ENCODE measurements around the gene OSBPL6.
"Not testable (repeated sequence)": the region's sequence is repeated elsewhere in the genome, so short reads cannot be mapped to it uniquely, and the experiment has no call there.

The OSBPL6 gene

DNA sequence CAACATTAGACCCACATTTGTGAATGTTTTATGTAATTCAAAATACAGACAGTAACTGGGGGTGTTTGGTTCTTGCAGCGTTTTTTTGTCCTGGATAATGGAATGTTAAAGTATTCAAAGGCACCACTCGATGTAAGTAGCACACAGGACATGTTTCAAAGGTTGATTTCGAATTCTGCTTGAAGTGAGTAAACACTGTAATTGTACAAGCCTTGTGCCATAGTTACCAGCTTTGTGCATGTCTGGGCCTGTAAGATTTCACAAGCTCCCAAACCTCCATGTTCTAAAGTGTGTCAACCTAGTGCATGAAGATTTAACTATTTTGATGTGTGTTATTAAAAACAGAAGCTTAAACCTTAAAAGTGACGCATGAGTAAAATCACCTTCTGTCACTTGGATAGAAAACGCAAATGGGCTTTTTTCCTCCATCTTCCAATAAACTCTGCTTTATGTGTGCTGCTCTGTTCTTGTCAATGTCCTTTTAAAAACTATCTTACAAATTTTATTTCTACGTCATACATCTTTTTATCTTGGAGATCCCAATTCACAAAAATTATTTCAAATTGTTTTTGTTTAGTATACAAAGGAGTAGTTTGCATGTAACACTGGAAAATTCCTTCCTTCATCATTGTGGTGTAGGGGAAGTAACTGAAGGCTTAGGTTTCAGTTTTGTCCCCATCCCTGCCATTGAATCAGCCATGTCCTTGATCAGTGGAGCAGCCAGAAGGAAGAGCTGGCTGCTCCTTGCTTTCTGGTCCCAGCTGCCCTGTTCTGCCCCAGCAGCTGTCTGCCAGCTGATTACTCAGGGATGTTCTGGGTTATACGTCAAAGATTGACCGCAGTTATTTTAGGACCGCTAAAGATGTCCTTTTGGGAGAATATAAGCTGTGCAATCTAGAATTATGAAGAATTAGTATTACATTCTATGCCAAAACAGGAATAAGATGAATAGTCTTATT lies 137.4 kb downstream of the OSBPL6 start:
- in situ Hi-C loops (cut with MboI; ENCODE audit: low sequenced_read_pairs) = no loop called here

DNA sequence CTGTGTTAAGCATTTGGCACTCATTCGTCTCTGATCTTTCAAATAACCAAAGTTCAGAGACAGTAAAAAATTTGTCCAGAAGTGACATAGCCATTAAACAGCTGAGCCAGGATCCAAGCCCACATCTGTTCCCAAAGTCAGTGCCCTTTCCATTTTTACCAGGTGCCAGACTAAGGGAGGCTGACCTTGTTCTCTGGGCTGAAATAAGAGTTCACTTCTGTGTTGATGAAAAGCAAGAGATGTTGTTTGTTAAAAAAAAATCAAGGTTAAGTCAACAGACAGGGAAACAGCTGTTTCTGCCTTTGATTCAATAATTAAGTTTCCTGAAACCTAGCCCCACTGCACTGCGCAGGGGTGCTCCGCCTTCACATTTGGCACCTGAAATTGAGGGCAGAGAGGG lies 139.5 kb downstream of the OSBPL6 start:
- in situ Hi-C loops (cut with MboI; ENCODE audit: low sequenced_read_pairs) = no loop called here

DNA sequence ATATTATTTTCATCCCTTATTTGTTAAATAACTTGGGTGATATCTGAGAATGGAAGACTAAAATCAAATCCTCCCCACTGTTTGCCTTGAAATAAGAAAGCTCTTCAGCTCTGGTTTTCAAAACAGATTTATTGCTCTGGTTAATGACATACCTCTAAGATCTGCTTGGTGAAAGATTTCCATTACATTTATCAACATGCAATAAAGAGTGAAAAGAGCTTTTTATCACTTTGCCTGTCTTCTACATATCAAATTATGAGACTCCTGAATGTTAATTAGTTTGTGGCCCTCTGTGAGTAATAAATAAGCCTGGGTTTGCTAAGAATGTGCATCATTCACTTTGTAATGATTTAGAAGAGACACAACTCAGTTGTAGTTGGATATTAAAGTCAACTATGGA lies 140.9 kb downstream of the OSBPL6 start:
- in situ Hi-C loops (cut with MboI; ENCODE audit: low sequenced_read_pairs) = no loop called here

DNA sequence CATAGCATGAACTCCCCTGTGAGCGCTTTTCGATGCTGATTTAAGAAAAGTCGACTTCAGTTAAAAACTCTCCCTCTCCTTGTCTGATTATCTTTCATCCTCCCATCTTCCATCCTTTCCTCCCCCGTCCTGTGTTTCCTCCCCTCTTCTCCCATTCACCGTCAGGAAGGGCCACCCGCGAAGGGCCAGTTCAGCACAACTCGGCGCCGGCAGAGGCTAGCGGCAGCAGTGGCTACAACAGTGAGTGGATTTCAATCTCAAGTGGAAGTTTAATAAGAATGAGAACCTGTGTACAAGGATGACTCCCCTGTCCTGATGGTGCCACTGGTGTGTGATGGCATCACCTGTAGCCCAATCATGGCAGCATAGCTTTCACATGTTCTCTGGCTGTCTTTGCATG lies 149.8 kb downstream of the OSBPL6 start:
- in situ Hi-C loops (cut with MboI; ENCODE audit: low sequenced_read_pairs) = no loop called here

DNA sequence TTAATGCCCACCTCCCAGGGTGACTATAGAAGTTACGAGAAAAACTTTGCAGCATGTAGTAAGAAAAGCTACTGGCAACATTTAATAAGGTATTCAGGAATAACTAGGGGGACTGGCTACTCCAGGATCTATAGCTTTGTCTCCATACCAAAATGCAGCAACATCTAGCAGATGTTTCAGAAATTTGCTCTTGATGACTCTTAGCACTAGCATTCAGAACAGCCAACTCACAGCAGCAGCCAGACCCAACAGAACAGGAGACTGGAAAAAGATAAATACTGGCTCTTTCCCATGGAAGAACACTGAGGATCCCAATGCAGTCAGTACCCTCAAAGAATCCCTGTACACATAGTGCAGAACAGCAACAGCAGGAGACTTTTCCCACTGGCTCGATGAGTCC lies 151.6 kb downstream of the OSBPL6 start:
- in situ Hi-C loops (cut with MboI; ENCODE audit: low sequenced_read_pairs) = no loop called here

DNA sequence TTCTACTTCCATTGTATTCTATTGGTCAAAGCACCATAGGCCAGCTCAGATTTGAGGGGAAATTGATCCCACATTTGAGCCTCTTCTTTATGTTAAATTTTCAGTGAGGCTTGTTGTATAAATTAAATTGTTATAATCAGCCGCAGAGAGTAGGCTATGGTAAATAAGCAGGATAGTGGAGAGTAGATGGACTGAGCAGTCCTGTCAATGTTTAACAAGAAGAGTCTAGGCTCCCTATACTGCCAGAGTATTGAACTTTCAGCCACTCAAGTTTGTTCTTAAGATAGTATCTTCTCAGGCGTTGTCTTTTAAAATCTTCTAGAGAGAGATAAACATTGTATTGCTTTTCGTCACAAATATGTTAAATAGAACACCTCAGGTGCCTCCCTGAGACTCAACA lies 155.7 kb downstream of the OSBPL6 start:
- in situ Hi-C loops (cut with MboI; ENCODE audit: low sequenced_read_pairs) = no loop called here

DNA sequence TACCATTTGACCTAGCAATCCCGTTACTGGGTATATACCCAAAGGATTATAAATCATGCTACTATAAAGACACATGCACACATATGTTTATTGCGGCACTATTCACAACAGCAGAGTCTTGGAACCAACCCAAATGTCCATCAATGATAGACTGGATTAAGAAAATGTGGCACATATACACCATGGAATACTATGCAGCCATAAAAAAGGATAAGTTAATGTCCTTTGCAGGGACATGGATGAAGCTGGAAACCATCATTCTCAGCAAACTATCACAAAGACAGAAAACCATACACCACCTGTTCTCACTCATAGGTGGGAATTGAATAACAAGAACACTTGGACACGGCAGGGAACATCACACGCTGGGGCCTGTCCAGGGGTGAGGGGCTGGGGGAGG lies 163.4 kb downstream of the OSBPL6 start:
- in situ Hi-C loops (cut with MboI; ENCODE audit: low sequenced_read_pairs) = not testable (repeated sequence)

DNA sequence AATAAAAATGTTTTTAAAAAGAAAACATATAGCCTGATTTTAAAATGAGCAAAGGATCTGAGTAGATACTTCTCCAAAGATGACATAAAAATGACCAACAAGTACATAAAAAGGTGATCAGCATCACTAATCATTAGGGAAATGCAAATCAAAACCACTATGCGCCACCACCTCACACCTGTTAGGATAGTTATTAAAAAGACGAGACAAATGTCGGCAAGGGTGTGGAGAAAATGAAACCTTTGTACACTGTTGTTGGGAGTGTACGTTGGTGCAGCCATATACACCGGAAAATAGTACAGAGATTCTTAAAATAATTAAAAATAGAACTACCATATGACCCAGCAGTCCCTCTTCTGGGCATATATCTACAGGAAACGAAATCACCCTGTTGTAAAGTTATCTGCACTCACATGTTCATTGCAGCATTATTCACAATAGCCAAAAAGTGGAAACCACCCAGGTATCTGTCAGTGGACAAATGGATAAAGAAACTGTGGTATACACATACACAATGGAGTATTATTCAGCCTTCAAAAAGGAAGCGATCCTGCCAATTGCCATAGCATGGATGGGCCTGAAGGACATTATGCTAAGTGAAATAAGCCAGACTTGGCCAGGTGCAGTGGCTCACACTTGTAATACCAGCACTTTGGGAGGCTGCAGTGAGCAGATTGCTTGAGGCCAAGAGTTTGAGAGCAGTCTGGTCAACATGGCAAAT lies 165.0 kb downstream of the OSBPL6 start:
- in situ Hi-C loops (cut with MboI; ENCODE audit: low sequenced_read_pairs) = no loop called here

DNA sequence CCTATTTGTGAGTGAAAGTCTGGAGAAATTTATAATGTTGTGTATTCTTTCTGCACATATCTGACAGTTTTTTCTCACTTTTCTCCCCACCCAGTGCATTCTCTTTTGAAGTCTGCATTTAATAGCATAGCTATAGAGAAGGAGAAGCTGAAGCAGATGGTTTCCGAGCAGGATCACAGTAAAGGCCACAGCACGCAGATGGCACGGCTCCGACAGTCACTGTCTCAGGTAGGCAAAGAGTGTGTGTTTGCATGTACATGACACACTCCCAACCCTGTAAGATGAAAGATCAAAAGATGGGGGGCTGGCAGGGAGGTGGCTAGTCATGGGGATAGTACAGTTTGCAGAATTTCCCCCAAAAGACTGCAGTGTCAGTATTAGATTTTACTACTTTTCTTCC lies 167.3 kb downstream of the OSBPL6 start:
- in situ Hi-C loops (cut with MboI; ENCODE audit: low sequenced_read_pairs) = no loop called here

DNA sequence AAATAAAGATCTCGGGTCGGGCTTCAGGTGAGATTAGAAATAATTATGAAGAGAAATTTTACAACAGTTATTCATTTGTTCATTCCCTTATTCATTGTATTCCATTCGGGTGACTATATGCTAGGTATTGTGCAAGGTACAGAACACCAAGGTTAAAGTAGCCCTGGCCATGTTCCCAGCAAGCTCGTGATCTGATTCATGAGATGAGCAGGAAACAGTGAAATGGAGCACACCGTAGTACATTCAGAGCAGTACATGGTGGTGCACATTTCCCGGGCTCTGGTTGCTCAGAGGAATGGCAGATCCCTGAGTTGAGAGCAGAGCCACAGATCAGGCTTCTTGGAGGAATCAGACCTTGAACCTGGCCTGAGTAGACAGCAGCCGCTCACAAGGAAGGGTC lies 168.9 kb downstream of the OSBPL6 start:
- in situ Hi-C loops (cut with MboI; ENCODE audit: low sequenced_read_pairs) = no loop called here

DNA sequence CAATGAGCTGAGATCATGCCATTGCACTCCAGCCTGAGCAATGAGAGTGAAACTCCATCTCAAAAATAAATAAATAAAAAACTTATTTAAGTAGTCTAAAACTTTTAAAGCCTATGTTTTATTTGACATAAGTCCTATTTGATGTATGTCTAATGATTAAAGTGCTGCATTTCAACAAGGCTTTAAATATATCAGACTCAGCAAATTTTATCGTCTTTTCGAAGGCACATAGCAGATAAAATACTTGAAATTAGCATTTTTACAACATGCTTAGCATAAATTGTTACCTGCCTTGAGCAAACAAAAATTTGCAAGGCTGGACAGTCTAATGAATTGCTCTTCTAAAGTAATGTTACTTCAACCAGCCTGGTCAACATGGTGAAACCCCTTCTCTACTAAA lies 170.8 kb downstream of the OSBPL6 start:
- in situ Hi-C loops (cut with MboI; ENCODE audit: low sequenced_read_pairs) = no loop called here

DNA sequence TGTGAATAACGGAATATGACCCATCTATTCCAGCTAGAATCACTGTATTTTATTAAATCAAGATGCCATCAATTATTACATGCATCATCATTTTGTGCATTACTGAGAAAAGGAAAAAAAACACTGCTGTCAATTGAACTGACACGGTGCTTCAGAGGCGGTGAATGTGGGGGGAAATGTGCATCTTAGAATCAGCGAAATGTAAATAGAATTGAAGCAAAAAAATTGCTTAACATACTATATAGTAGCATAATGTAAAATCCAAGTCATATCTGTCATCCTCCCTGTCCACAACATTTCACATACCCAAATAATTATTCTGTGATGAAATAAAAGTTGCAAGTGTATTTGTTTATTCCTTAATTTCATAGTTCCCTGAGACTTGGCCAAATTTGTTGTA lies 172.1 kb downstream of the OSBPL6 start:
- in situ Hi-C loops (cut with MboI; ENCODE audit: low sequenced_read_pairs) = no loop called here

DNA sequence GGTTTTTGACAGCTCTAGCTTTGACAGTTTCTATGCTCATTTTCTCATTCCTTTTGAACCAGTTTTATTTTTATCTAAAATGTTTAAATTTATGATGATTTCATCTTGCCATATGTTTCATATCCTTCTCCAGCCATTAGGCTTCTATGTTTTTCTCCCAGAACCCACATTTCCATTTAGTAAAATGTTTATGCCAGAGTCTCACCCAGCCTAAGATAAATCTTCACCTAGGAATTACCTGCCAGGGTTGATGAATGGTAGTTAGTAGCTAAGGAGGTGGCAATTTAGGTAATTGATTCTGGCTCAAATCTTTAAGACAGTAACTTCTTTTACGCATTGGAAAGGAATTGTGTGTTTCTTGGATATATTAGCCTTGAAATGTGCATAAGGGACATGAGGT lies 173.0 kb downstream of the OSBPL6 start:
- in situ Hi-C loops (cut with MboI; ENCODE audit: low sequenced_read_pairs) = no loop called here

DNA sequence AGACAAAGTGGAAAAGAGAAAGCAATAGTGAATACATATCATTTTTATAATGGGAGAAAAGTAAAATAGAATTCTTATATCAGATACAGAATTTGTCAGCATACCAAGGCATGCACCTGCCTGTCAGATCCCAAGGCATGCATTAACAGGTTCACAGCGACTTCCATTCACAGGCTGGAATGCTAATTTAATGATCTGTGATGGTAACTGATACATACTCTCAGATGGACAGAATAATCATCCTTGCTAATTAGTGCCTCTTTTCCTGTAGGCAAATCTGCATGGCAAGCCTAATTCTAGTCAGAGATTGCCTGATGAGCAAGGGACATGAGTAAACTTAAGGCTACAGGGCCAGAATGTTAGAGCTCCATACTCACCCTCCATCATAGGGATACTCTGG lies 180.6 kb downstream of the OSBPL6 start:
- in situ Hi-C loops (cut with MboI; ENCODE audit: low sequenced_read_pairs) = no loop called here

DNA sequence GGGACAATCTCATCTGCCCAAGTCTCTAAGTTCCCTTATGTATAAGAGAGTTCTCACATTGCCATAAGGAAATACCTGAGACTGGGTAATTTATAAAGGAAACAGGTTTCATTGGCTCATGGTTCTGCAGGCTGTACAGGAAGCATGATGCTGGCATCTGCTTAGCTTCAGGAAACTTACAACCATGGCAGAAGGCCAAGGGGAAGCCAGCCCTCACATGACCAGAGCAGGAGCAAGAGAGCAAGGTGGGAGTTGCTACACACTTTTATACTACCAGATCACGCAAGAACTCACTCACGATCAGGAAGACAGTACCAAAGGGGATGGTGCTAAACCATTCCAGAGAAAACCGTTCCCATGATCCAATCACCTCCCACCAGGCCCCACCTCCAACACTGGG lies 182.7 kb downstream of the OSBPL6 start:
- in situ Hi-C loops (cut with MboI; ENCODE audit: low sequenced_read_pairs) = no loop called here

DNA sequence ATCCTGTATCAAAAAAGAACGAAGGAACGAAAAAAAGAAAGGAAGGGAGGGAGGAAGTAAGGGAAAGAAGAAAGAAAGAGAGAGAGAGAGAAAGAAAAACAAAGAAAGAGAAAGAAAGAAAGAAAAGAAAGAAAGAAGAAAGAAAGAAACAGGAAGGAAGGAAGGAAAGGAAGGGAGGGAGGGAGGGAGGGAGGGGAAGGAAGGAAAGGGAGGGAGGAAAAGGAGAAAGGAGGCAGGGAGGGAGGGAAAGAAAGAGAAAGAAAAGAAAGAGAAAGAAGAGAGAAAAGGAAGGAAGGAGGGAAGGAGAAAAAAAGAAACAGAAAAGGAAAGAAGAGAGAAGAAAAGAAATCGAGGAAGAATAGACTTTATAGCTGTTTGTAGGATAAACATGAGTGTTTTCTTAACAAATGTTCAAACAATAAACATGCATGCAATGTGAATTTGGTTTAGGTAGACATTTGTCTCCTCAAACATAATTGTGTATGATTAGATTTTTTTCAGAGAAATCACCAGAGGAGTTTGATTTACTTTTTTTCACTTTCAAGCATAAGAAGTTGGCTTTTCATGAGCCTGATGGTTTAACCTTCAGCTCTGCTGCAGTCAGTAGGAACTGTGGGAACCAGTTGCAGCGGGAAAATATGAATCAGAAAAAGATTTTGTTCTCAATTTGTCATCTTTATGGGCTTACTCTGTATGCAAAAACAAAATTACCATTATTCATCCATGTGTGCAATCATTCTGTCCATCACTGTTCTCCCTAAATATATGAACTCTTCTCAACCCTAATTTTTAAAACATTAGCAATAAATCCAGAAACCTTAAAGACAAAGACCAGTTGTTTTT lies 185.1 kb downstream of the OSBPL6 start:
- in situ Hi-C loops (cut with MboI; ENCODE audit: low sequenced_read_pairs) = no loop called here

DNA sequence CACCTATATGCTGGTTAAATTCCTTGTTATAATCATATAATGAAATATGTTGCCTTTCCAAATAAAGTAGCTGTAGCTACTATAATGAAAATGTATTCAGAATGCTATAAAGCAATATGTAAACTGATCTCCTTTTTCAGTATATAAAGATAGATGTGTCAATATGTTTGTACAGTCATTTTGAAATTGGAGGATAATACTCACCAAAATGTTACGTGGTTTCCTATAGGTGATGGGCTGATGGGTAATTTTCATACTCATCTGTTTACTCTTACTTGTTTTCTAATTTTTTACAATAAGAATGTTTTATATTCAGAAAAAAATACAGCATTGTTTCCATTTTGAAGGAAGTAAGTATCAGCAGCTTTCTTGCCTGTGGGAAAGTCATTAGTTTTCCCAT lies 186.5 kb downstream of the OSBPL6 start:
- in situ Hi-C loops (cut with MboI; ENCODE audit: low sequenced_read_pairs) = no loop called here

DNA sequence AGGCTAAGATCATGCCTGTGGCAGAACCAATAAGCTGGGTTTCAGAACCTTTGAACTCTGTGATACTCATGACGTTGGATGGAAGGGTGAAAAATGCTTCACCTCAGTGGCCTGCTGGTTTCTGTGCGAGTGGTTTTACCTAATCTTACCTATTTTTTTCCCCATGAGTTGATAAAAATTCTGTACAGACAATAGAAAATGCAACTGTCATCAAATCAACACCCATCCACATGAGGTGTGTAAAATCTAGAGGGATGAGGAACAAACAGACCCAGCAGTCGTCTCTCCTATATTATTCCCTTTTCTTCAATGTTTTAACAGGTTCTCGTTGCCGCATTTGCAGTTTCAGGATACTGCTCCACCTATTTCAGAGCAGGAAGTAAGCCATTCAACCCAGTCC lies 189.4 kb downstream of the OSBPL6 start:
- in situ Hi-C loops (cut with MboI; ENCODE audit: low sequenced_read_pairs) = no loop called here

DNA sequence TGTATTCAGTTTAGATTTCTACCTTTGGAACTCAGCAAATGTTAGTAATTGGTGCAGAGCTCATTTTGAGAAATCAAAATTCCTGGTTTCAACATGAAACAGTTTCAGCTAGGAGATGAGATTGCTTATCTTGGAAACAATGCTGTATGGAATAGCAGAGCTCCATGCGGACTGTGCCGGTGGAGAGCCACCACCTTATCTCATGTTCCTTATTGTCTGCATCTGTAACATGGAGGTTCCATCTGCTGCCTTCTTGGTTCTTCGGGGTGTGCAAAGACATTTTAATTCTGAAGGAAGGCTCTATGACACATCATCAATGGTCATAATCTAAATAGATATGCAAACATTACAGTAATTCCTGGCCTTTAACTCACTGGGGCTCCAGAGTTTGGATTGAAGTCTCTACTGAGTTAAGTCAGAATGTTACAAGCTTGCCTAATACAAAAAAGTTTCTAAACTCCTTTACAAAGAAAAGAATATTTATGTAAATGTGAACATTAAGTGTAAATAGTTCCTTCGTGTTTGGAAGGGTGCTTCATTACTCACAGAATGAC lies 191.4 kb downstream of the OSBPL6 start:
- in situ Hi-C loops (cut with MboI; ENCODE audit: low sequenced_read_pairs) = no loop called here

DNA sequence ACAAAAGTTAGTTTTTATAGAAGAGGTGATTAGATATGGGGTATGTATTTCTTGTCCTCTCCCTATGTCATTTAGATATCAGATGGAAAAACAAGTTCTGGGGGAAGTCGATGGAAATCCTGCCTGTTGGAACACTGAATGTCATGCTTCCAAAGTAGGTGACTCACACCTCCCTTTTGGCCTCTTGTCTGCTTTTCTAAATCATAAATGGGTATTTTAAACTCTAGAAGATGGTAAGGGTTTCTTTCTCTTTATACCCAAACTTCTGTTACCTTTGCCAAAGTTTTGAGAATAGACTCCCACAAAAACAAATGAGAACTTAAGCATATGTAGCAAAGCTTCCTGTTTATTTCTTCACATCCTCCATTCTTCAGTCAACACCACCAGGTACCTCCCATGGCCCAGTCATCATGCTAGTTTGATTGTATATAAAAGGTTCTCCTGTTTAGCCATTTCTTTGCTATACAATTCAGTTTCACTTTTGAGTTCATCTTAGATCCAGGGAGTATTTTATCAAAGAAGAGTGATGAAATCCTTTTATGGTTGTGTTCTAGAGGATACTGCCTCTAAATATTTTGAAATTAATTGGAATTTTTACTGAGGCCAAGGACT lies 192.8 kb downstream of the OSBPL6 start:
- in situ Hi-C loops (cut with MboI; ENCODE audit: low sequenced_read_pairs) = no loop called here

DNA sequence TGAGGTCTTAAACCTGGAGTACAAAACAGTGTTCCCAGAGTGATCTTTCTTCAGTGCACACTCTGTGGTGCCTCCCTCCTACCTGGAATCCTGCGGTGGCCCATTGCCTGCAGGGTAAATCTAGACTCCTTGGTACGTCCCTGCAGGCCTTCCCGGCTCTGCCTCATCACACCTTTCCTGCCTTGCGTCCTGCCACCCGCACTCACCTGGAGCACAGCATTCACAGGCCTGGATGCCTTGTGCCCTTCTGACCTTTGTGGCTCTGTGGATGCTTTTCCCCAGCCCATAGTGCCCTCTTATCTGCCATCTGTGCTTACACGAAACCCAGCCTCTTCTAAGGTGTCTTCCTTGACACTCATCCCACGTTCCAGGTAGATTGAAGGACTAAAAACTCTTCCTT lies 194.0 kb downstream of the OSBPL6 start:
- in situ Hi-C loops (cut with MboI; ENCODE audit: low sequenced_read_pairs) = no loop called here
